GM20431 (cell line): ENCODE measurements around the gene SLC16A10.

Experiments
- in situ Hi-C: fragments of 300-500 bp; cut with MseI, MboI; formaldehyde crosslinking; loops from one replicate; pipeline ENCODE4 v1.15.0; 2020; ENCODE audit warnings: low sequenced_read_pairs; ENCODE audit not compliant: unreplicated experiment

Gene SLC16A10

DNA sequence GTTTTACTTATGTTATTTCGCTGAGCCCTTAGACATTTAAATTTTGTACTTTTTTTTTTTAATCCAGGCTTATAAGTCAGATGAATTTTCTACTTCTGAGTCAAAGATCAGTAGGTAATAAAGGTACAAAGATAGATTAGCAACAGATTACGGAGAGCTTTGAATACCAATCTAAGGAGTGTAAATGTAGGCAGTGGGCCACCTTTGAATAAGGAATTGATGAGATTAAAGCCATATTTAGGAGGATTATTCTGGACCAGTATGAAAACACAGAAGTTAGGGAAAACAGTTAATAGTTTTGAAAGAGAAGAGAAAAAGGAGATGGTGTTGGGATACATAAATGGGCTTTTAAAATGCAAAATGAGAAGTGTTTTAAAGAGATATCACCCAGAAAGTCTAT, 117.6 kb downstream of the SLC16A10 start:
- in situ Hi-C loops, result loop anchor here (25.0 kb wide), 1 partner anchor 143 kb away; no protein-coding TSS in a partner anchor

DNA sequence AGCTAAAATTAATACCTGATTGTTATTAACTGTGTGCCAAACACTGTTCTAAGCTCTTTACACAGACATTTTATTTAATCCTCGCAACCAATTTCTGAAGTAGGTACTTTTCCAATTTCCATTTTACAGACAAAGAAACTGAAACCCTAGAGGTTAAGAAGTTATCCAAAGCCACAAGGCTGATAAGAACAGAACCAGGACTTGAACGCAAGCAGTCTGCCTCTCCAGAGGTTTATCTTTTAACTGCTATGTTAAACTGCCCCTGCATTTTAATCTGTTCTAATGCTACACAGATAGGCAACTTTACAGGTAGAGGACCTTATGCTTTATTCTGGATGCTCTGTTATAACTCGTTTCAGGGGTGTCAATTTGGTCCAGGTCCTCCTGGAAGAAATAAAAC, 118.2 kb downstream of the SLC16A10 start:
- in situ Hi-C loops, result loop anchor here (25.0 kb wide), 1 partner anchor 143 kb away; no protein-coding TSS in a partner anchor

DNA sequence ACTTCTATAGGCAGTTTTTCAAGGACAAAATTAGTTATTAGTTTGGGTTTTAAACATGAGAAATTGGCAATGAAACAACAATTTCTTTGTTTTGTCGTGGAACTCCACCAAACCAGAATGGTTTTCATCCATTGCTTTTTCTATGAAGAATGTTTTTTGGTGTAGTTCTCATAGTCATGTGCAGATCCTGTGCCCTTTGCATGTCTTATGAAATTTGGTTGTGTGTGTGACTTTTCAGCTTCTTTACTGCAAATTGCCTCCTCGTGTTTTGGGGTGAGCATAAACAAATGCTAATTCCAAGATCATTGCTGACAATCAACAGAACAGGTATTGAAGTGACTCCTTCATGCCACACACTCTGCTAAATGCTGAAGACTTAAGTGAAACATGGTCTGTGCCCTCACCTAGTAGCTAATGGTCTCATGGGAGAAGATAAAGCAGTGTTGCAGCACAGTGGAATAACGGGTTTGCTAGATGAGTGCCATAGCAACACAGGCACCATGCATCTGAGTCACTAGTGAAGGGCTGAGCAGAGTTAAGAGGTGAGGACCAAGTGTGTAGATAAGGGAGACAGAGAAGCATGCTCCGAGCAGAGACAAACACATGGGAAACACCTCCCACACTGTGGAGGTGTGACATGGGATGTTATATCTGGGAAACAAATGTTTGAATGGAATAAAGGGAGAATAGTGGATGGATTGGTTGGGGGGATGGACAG, 120.0 kb downstream of the SLC16A10 start:
- in situ Hi-C loops, result loop anchor here (25.0 kb wide), 1 partner anchor 145 kb away; no protein-coding TSS in a partner anchor

DNA sequence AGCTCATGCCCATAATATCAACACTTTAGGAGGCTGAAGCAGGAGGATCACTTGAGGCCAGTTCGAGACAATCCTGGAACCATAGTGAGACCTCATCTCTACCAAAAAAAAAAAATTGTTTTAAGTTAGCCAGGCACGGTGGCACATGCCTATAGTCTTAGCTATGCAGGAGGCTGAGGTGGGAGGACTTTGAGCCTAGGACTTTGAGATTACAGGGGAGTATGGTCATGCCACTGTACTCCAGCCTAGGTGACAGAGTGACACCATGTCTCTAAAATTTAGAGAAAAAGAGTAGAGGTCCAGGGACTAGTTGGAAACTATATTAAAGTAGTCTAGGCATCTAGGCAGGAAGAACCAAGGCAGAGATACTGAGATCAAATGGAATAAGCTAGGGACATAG, 121.6 kb downstream of the SLC16A10 start:
- in situ Hi-C loops, result loop anchor here (25.0 kb wide), 1 partner anchor 147 kb away; no protein-coding TSS in a partner anchor

DNA sequence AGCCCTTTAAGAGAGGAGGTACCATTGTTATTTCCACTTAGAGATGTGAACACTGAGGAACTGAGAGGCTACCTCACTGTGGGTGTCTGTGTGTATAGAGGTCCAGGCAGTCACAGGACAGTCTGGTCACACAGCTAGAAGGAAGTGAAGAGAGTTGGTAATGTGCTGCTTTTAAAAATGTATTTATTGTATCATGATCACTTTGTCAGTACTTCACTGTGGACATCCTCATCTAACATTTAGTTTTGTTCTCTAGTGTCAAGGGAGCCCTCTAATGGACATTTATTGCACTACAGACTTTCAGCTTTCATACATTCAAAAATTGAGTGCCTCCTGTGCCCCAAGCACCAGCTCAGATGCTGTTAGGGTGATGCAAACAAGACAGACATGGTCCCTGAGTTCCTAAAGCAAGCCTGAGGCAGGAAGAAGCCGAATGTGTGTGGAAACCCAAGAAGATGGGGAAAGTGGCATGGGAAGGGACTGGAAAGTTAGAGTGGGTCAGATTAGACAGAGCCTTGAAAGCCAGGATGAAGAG, 123.0 kb downstream of the SLC16A10 start:
- in situ Hi-C loops, result loop anchor here (25.0 kb wide), 1 partner anchor 148 kb away; no protein-coding TSS in a partner anchor

DNA sequence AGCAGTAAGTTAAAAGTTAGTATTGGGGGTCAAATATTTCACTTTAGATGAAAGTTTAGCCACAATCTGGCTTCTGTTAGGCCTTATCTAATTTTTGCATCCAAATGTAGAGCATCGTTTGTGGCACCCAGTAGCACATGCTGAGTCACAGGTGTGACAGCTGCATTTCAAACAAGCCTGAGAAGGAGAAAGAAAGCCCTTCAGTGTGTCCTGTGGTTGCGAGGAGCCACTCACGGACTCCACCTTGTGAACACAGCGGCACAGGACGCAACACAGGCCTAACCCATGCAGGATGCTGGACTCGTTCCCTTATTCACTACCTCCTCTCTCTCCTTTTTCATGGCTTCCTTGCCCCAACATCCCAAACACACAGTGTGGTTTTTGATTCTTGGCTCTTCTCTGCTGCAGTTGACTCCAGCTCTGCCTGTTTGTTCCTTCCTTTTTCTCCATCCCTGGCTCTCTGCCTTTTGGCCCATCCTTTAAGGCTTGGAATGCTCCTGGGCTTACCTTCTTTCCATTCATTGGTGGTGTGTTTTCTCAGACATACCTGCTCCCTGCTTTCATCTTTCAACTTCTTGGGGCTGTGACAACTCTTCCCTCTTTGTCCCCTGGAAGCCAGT, 124.2 kb downstream of the SLC16A10 start:
- in situ Hi-C loops, result loop anchor here (25.0 kb wide), 1 partner anchor 149 kb away; no protein-coding TSS in a partner anchor

DNA sequence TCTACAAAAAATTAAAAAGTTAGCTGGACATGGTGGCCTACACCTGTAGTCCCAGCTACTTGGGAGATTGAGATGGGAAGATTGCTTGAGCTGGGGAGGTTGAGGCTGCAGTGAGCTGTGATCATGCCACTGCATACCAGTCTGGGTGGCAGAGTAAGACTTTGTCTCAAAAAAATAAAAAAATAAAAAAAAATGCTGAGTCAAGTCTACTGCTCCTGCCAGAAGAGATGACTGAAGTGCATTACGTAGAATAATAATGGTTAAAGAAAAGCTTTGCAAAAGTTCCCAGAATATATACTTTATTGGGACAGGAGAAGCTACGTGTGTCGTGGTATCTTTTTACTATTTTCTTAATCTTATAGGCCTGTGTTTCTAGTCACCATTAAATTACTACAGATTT, 125.3 kb downstream of the SLC16A10 start:
- in situ Hi-C loops, result loop anchor here (25.0 kb wide), 1 partner anchor 150 kb away; no protein-coding TSS in a partner anchor

DNA sequence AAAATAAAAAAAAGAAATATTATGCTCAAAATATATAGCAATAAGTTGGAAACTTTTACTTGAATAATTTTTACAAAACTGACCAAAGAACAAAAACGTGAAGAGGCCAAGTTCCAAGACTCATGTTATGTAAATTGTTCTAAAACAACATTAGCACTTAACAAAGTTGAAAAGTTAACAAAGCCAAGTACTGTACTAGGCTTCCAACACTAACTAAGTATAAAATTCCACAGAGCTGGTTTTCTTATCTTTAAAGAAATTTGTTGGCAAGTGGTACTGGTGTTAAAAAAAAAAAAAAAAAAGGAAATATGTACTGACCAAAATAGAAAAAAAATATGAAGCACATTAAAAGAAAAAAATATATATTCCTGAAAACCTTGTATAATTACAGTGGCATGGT, 127.8 kb downstream of the SLC16A10 start:
- in situ Hi-C loops, result loop anchor here (25.0 kb wide), 1 partner anchor 153 kb away; no protein-coding TSS in a partner anchor

DNA sequence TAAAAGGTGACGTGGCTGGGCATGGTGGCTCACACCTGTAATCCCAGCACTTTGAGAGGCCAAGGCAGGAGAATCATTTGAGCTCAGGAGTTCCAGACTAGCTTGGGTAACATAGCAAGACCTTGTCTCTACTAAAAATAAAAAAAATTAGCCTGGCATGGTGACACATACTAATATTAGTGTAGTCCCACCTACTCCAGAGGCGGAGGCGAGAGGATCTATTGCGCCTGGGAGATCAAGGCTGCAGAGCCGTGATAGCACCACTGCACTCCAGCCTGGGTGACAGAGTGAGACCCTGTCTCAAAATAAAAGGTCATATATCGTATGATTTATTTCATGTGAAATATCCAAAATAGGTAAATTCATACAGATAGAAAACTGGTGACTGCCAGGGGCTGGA, 132.5 kb downstream of the SLC16A10 start:
- in situ Hi-C loops, result loop anchor here (25.0 kb wide), 1 partner anchor 157 kb away; no protein-coding TSS in a partner anchor

DNA sequence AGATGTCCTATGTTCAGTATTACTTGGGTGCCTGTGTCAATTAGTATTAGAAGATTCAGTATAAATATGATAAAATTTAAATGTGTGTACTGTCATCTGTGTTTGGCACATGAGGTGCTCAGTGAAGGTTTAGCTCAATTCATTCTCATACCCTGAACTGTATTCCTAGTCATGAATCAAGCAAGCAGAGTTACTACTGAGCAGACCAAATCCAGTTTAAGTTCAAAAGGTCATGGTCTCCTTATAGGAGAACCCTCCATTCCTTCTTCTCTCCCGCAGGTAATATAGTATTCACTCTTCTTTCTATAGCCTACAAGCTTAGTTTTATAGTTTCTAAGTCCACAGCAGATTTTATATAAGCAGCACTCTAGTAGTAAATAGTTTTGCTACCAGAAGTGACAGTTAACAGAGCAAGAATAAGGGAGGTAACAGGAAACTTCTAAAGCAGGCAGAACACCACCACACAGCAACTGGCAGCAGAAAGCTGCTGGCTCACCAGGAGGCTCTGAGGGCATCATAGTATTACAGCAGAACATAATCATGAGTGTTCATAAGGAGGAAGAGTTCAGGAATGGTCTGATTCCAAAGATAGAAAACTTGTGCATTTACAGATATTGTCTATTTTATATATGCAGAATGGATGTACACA, 133.2 kb downstream of the SLC16A10 start:
- in situ Hi-C loops, result loop anchor here (25.0 kb wide), 1 partner anchor 158 kb away; no protein-coding TSS in a partner anchor

DNA sequence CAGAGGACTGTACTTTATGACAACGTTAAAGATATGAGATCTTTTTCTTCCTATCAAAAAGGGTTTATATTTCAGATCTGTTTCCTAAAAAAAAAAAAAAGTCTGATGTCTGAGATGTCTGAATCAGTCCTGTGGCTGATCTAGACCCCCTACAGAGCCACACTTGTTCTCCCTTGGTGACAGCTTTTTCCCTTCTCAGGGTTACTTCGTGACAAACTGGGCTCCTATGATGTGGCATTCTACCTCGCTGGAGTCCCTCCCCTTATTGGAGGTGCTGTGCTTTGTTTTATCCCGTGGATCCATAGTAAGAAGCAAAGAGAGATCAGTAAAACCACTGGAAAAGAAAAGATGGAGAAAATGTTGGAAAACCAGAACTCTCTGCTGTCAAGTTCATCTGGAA, 134.5 kb downstream of the SLC16A10 start:
- in situ Hi-C loops, result loop anchor here (25.0 kb wide), 1 partner anchor 160 kb away; no protein-coding TSS in a partner anchor

DNA sequence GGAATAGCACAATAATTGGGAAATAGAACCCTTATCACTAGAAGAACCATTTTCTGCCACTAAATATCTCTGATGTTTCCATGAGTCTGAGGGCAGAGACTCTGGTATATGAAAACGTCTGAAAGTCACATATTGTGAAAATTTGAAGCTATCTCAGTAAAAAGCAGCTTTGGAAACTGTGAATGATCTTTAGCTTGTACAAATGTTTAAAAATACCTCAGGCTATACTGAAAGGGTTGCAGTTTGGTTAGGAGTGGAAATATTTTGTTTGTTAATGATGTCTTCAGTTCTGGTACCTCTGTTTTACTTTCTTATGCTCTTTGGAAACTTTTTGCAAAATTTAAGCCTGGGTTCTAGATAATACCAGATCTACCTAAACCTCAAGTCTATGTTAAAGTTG, 135.0 kb downstream of the SLC16A10 start:
- in situ Hi-C loops, result loop anchor here (25.0 kb wide), 1 partner anchor 160 kb away; no protein-coding TSS in a partner anchor

DNA sequence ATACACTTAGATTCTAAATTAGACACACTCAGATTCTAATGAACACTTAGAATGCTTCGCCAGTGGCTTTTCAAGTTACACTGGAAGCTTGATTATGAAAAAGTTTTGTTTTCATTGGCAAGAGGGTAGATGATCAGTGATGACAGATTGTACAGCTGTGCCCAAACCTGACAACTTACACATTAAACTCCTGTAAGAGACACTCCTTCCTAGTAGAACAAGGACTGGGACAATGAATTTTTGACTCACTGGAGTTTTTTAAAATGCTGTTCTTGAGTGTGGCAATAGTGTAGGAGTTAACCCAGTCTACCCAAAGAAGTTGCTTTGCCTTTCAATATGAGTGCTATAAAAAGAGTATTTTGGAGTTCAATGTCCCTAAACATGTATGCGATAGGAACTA, 140.8 kb downstream of the SLC16A10 start:
- in situ Hi-C loops, result no loop called here

DNA sequence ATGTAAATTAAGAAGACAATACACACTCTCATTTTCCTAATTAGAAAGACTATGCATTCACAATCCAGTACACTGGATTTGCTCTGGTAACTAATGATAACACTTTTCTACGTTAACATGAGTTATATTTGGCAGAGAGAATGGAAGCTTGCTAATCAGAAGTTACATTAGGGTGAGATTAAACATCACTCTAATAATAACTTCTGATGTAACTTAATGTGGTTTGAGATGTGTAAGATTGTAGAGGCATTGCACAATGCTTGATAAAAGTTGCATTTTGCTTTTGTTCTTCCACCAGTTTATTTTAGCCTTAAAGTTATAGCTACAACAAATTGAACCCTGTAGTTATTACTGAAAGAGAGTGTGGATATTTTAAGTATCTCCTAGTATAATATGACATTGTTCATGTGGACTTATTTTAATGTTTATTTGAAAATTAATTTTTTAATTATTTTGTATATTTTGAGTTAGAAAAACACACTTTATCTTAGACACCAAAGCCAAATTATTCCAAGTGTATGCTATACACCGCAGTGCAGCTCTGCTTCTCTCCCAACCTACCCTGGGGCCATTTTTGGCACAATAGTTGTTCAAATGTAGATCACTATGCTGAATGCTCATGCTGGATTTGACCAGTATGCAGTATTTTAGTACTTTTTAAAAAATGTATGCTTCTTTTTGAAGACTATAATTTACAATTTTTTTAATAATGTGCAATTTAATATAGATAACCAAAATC, 143.2 kb downstream of the SLC16A10 start:
- in situ Hi-C loops, result no loop called here

DNA sequence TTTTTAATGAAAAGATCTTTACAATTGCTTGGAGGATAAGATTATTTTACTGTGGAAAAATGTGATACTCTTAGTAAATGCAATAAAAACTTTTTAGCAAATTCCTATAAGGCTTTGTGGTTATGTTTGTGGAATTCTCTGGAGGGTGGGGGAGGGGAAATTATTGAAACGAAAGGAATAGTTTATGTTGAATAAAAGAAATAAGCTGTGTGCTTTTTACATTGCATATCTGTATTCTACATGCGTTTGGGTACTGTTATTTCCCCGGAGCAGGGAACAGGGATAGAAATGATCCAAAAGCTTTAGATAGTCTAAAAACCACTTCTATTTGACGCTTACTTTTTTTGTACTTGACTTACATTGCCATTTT, 143.8 kb downstream of the SLC16A10 start:
- in situ Hi-C loops, result no loop called here

DNA sequence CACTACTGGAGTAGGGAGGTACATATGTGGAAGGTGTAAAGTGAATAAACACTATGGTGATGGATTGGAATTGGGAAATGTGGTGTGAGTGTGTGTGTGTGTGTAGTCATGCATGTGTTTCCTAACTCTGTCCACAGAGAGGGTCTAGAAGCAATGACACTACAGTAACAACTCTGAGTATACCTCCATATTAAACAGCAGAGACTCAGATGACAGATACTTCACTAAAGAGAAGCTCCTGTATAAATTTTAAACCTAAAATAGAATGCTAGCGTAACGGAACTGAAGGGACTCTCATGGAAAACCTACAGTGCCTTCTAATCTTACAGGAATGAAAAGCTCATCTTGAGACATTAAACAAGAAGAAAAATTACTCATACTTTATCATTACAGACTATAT, 150.5 kb downstream of the SLC16A10 start:
- in situ Hi-C loops, result no loop called here

DNA sequence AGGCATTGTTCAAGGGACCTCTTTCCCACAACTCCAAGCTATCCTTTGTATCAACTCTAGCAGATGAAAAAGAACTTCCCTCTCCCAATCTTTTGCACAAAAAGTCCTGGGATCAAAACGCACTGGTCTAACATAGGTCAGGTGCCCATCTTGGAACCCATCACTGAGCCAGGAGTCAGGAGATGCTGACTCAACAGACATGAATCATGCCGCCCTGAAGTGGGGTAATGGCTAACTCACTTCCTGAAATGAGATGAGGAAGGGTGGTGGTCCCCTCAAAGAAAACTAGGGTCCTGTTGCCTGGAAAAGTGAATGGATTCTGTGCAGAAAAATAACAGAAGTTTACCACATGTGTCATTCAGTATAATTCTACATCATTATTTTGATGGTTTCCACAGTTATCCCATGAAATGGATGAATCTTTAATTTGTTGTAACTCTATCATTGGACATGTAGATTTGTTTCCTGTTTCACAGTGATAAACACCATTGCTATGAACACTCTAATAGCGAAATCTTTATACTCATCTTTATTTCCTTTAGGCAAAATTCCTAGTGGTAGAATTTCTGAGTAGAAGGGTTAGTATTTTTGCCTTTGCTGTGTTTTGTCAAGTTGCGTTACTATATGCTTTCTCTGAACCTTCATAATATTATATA, 151.3 kb downstream of the SLC16A10 start:
- in situ Hi-C loops, result no loop called here

DNA sequence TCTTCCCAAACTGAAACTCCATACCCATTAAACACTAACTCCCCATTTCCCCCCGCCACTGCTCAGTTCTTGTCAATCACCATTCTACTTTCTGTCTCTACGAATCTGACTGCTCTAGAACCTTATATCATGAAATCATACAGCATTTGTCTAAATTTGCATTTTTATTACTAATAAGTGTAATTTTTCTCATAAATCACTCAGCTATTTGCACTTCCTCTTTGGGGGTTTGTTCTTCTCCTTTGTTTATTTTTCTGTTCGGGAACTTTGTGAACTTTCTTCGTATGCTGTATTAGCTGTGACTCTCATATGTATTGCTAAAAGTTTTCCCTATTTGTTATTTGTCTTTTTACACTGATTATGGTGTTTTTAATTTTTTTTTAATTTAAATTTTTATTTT, 152.2 kb downstream of the SLC16A10 start:
- in situ Hi-C loops, result no loop called here

DNA sequence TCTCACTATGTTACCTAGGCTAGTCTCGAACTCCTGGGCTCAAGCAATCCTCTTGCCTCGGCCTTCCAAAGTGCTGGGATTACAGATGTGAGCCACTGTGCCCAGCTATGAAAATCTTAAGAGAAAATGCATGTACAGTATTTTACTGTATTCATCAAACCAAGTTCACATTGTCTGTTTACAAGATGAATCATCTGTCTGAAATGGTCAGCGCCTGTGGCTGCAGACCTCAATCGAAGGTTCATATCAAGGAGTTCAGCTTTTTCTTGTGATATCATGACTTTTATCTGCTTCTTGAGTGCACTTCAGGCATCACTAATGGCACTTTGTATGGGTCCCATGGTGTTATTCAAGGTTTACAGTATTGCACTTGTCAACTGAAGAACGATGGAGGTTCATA, 155.1 kb downstream of the SLC16A10 start:
- in situ Hi-C loops, result no loop called here
